Measurements from ENCODE around the gene HIGD1B. TPM values are rescaled to one million over a fixed set of nuclear protein-coding genes. Genes with fewer than 3 reads are reported as not detected.
A peak's percentile ranks its signal among the peaks of the same experiment; 100 is the strongest.

Gene HIGD1B
- total RNA-seq, 1 experiment from 2014 or later: not detected

- peak; percentile 47 for DNase-seq (ENCODE audit: low spot score)
These were observed 31.0 kb downstream of the HIGD1B start for GRCh38 chr17:44878627-44879221.

- no peak for DNase-seq (ENCODE audit: low spot score)
These were observed 31.7 kb downstream of the HIGD1B start for GRCh38 chr17:44879376-44879775.

GRCh38 chr17:44880062-44880461 lies 32.4 kb downstream of the HIGD1B start:
- DNase-seq (ENCODE audit: low spot score): no peak

- DNase-seq (ENCODE audit: low spot score): no peak
These were observed 33.5 kb downstream of the HIGD1B start for GRCh38 chr17:44881145-44881544.

GRCh38 chr17:44884941-44885340 lies 37.3 kb downstream of the HIGD1B start:
- no peak for DNase-seq (ENCODE audit: low spot score)

- DNase-seq (ENCODE audit: low spot score): no peak
These were observed 39.3 kb downstream of the HIGD1B start for GRCh38 chr17:44887016-44887415.

GRCh38 chr17:44887971-44888954 lies 40.6 kb downstream of the HIGD1B start:
- DNase-seq (ENCODE audit: low spot score): no peak

GRCh38 chr17:44889003-44889402 lies 41.3 kb downstream of the HIGD1B start:
- DNase-seq (ENCODE audit: low spot score): no peak

GRCh38 chr17:44892250-44892649 lies 44.6 kb downstream of the HIGD1B start:
- no peak for DNase-seq (ENCODE audit: low spot score)

GRCh38 chr17:44894642-44895041 lies 47.0 kb downstream of the HIGD1B start:
- no peak for DNase-seq (ENCODE audit: low spot score)

- peak; percentile 53 for DNase-seq (ENCODE audit: low spot score)
These were observed 51.0 kb downstream of the HIGD1B start for GRCh38 chr17:44898768-44899073.

GRCh38 chr17:44899074-44899782 lies 51.5 kb downstream of the HIGD1B start, which contains the start of gene EFTUD2:
Gene EFTUD2 (minus strand): TSS chr17:44899445. CDS start chr17:44894521, 4,924 bp downstream.
- peak; percentile 89 for DNase-seq (ENCODE audit: low spot score)

Other genes with a start within 250 kb of the HIGD1B start
- gene MEIOC, start 191.4 kb upstream of the HIGD1B start, total RNA-seq (2014; rRNA removed; shearing (Covaris generic)): 0.14 and 0.91 TPM in 2 replicates
- gene CCDC43, start 158.1 kb upstream of the HIGD1B start, total RNA-seq (2014; rRNA removed; shearing (Covaris generic)): 51.6 and 69.9 TPM in 2 replicates
- 8.0 and 12.2 TPM in 2 replicates for gene DBF4B, start 139.2 kb upstream of the HIGD1B start, total RNA-seq (2014; rRNA removed; shearing (Covaris generic))
- 2.2 and 2.8 TPM in 2 replicates for gene ADAM11, start 88.9 kb upstream of the HIGD1B start, total RNA-seq (2014; rRNA removed; shearing (Covaris generic))
- gene GJC1, start 17.6 kb upstream of the HIGD1B start, total RNA-seq (2014; rRNA removed; shearing (Covaris generic)): 89.1 and 114 TPM in 2 replicates
- gene EFTUD2, start 51.6 kb downstream of the HIGD1B start, total RNA-seq (2014; rRNA removed; shearing (Covaris generic)): 185 and 215 TPM in 2 replicates
- gene GFAP, start 67.6 kb downstream of the HIGD1B start, total RNA-seq (2014; rRNA removed; shearing (Covaris generic)): not detected in 2 replicates
- 9.8 and 16.3 TPM in 2 replicates for gene KIF18B, start 99.9 kb downstream of the HIGD1B start, total RNA-seq (2014; rRNA removed; shearing (Covaris generic))
- 22.9 and 28.2 TPM in 2 replicates for gene C1QL1, start 120.4 kb downstream of the HIGD1B start, total RNA-seq (2014; rRNA removed; shearing (Covaris generic))
- gene DCAKD, start 203.7 kb downstream of the HIGD1B start, total RNA-seq (2014; rRNA removed; shearing (Covaris generic)): 33.0 and 34.8 TPM in 2 replicates
- 151 and 733 TPM in 2 replicates for gene NMT1, start 213.4 kb downstream of the HIGD1B start, total RNA-seq (2014; rRNA removed; shearing (Covaris generic))